ENCODE measurements around the gene GM2A.

GRCh38 chr5:151224372-151224771 is 28.6 kb upstream of the GM2A start:
- TF ChIP-seq POLR2A (IDR thresholded peaks at IDR 0.05): no peak
- no peak for TF ChIP-seq CTCF (IDR thresholded peaks at IDR 0.05)

Data from esophagus squamous epithelium (tissue), 4 donors.